Activated naive CD4-positive, alpha-beta T cell treated with anti-CD3 and anti-CD28 coated beads, Interleukin-2, amount 50 U/mL, for 16 hours (primary cell): ENCODE data around the gene GRIA3.
"Not testable (repeated sequence)": the region's sequence is repeated elsewhere in the genome, so short reads cannot be mapped to it uniquely, and the experiment has no call there.

Experiments used
- DNase-seq: peaks from one replicate; pipeline ENCODE4 v3.0.0-alpha.2; 2020

GRIA3 gene

DNA sequence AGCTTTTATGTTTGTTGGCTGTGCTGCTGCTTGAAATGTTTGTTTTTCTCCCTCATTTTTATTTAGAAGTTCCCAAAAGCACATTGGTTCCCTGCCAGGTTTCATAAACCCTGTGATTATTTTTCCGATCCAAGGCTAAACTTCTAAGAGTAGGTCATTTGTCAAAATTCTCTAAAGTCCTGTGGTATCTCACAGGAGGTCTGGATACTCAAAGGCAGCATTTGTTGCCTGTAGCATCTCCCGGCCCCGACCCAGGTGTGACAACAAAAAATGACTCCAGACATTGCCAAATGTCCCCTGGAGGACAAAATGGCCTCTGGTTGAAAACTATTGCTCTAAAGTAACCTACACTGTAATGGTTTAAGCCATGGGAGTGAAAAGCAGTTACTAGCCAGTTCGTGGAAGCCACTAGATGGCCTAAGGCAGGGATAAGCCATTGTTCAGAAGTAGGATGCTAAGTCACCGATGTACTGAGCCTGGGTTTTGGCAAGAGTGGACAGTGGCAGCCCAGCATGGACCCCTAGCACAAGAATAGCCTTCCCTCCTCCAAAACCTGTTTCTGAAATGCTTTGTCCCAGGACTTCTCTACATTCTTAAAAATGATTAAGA, 292.6 kb downstream of the GRIA3 start:
- DNase-seq: no peak

DNA sequence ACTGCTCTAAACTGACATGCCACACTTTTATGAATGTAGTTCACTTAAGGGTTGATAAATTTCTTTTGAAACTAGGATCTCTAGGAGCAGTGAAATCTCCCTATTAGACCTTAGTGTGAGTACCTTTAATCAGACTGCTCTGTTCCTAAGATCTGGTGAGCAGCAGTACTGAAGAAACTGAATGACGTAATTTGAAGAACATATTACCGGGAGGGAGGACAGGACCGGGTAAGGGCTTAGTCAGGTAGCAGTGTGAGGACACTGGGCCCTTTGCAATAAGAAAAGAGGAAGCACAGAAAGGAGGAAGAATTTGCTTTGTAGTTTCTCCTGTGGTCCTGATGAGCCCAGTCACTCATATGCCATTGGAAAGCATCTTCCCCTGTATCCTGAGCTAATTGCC, 293.6 kb downstream of the GRIA3 start:
- DNase-seq: no peak

DNA sequence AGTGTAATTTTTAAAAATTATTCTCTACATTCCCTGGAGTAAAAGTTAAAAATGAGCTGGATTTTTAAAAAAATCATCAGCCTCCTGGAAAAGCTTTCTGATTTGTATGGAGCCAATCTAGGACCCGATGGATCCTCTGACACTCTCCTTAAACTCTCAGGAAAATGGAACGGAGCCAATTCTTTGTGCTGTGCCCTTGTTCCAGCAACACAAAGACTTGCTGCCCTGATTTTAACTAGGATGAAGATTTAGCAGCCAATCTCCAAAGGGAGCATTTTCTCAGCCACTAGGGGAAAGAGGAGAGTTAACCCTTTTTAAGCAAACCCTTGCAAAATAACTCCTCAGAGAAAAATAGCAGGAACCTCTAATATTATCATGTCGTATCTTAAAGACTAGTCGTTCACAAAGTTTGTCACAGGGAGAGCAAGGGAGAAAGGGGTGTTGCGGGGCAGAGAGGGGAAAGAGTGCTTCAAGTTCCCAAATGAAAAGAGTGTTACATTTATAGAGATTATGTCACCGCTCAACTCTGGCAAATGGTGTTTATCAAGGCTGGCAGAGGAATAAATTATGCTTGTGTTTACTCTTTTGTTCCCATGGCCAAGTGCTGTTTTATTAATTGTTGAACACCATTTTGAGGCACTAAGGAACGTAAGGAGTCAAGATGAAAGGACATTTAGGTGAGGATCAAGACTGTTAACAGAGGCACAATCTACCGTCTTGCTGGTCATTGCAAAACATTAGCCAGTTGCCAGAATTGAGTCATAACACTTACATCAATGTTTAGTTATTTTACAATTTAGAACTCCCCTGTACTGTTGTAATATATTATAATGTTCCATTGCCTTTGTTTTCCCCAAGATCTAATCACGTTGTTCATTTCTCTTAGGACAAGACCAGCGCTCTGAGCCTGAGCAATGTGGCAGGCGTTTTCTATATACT, 298.1 kb downstream of the GRIA3 start:
- DNase-seq: no peak

DNA sequence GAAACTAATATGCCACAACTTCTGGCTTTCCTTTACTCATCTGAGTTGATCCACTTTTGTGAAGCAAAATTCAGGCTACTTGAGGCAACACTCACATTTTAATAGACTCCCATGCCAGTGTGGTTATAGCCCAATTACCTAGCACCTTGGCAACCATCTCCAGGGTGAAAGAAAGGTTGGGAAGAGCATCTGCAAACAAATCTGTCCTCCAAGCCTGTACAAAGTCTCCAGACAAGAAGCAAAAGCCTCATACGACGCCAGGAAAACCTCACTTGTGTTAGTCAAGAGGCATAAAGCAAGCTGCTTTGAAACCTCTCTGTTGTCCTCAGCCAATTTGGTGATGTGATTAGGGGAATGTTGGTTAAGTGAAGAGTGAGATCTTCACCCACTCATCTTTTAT, 302.2 kb downstream of the GRIA3 start:
- no peak for DNase-seq

DNA sequence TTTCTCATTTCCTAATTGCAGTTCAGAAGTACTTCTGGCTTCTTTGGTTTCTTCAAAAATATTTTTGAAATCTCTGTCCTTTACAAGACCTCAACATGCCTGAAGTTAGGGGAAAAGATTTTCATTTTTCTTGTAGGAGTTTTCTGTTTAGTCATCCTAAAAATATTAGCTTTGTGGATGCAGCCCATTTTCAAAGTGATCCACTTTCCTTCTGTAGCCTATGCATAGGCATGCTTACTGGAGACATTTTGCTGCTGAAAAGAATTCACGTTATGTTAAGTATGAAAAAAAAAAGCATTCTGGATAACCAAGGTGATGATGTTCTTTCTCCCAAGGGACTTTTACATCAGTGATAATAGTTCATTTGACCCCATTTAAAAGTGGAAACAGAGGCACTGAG, 303.2 kb downstream of the GRIA3 start:
- DNase-seq: no peak

DNA sequence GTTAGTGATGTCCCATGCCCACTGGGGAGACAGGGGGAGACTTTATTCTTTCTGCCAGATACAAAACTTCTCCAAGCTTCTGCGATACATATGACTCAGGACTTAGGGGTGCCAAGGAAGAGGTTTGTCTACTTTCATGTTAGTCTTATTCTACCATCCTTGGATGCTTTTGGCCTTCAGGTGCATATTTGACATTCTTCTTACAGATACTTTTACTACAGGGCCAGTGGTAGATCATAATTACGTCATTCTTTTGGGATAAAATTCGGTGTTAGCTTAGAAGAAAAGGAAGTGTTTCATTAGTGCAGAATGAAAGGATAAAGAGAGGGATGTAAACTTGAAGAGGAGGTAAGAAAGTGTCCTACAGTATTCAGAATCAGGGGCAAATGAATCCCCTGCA, 303.6 kb downstream of the GRIA3 start:
- no peak for DNase-seq

DNA sequence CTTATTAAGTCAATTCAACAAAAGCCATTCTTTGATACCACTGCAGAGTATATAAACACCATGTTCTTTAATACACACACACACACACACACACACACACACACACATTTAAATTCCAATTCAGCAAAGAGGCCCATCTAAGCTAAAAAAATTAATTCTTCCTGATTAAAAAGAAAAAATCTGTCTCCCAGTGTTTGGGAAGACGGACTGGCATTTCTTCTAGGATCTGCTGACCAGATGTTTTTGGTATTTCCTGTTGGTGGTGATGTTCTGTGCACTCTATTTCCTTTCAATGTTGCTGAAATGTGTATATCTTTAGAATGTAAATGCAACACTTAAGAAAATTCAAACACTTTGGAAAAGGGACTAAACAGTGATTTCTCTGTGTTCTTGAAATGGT, 304.9 kb downstream of the GRIA3 start:
- no peak for DNase-seq

DNA sequence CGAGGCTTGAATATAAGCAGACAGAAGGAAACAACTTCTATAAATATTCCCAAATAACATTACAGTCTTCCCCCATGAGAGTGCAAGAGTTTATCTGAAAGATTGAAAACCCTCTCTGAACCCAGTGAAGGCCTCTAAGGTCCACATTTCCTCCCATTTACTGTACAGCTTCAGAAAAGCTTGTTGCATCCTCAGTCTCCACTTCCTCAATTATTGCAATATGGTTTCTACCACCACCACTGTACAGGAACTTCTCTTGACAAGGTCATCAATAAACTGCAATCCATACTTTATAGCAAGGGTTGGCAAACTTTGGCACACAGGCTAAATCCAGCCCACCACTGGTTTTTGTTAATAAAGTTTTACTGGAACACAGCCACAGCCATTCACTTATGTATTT, 309.8 kb downstream of the GRIA3 start:
- no peak for DNase-seq

DNA sequence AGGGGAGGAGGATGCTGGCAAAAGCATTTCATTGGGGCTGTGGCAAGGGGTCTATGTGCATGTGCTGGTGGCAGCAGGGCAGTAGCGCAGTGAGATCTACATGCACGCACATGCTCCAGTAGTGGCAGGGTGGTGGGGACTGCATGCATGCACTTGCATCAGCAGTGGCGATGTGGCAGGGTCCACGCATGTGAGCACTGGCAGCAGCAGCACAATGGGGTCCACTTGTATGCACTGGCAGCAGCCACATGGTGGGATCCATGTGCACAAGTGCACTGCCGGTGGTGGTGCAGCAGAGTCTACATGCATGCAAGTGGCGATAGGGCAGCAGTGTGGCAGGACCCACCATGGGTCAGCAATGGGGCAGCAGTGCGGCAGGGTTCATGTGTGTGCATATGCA, 315.7 kb downstream of the GRIA3 start:
- no peak for DNase-seq

DNA sequence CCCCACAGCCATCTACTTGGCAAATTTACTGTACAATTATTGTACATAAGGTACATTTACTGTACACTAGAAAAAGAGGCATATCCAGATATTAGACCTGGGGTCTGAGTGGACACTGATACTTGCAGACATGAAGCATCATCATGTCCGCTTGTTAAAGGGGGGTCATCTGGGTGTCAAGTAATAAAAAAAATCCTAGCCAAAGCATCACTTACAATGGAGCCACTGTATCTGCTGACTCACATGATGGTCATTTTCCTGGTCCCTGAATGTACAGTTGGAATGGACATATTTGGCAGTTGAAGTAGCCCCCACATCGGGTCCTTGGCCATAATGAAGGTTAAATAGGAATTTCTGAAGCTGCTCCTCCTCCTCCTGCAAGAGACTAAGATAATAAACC, 320.0 kb downstream of the GRIA3 start:
- no peak for DNase-seq

DNA sequence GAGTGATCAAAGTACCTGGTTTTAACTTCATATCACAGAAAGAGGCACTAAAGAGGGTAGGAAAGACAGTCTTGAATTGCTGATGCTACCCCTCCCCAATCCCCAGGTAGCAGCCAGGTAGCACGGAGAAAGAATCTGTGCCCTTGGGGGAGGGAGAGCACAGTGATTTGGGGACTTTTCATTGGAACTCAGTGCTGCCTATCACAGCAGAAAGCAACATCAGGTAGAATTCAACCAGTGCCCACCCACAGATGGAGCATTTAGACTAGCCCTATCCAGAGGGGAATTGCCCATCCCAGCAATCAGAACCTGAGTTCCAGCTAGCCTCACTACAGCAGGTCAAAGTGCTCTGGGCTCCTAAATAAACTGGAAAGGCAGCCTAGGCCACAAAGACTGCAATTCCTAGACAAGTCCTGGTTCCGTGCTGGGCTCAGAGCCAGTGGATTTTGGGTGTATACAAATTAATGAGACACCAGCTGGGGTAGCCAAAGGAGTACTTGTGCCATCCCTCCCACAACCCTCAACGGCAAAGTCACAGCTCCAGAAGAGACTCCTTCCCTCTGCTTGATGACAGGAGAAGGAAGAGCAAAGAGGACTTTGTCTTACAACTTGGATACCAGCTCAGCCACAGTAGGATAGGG, 320.7 kb downstream of the GRIA3 start:
- no peak for DNase-seq

DNA sequence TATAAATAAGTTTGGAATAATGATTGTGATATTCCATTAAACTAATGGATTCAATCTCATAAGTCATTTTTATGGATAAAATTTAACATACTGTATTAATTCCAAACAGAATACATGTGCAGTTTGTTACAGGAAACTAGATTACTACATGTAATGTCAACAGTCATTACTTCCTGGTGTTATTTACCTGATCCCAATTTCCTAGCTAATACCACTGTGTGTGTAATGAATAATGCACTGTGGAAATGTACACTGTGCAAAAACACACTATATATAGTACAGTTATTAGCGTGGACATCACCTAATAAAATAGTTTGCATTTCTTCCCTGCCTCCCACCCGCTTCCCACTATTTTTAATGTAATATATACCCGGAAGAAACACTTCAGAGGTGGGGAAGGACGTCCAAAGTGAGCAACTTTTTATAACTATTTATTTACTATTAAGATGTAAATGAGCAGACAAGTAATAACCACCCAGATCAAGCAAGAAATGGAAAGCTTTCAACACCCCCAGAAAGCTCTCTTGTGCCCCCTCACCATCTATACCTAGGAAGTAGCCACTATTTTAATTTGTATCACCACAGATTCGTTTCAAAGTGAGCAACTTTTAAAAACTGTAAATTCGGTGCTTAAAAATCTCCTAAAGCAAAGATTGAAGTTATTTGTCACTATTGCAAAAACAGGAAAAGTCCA, 329.7 kb downstream of the GRIA3 start:
- no peak for DNase-seq

DNA sequence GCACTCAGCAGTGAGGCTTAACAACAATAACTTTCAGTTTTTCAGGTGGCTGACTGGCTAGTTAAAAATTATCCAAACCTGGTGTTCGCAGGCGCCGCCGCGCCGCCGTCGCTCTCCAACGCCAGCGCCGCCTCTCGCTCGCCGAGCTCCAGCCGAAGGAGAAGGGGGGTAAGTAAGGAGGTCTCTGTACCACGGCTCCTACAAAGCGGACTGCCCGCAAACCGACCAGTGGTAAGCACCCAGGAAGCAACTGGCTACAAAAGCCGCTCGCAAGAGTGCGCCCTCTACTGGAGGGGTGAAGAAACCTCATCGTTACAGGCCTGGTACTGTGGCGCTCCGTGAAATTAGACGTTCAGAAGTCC, 330.2 kb downstream of the GRIA3 start:
- DNase-seq: not testable (repeated sequence)

DNA sequence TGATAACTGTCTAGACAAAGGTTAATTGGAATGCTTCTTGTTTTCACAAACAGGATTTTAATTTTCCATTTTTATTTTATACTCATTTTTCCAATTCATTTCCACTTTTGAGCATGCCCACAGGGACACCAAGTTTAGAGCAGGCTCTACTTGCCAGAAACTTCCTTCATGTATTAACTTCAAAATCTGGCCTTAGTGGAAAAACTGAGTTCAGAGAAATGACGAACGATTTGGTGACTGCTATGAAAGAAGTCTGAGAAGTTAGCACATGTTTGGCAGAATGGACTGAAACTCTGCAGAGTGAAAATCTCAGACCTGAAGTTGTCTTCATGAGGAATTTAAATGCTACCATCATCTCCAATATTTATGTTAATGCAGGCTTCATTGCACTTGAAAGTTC, 334.7 kb downstream of the GRIA3 start:
- no peak for DNase-seq

DNA sequence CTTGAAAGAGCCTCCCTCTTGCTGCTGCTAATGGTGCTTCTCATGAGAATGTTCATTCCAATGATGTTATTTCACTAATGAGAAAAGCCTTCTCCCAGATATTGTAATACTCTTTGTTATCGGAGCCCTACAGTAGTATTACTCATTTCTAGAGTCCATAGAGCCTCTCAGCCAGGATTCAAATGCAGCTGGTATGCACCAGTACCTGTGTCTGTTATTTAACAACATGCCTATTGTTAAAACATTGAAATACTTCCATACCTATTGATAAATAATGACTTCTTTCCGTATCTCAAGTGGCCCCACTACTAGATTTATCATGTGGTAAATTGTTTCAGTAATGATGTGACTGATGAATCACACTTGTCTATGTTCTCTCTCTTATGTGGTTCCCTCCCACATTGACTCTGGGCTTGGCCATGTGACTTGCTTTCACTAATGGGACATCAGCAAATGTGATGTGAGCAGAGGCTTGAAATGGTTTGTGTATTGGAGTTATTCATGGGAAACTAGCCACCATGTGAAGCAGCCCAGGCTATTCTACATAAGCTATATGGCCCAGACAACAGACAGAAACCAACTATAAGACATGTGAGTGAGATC, 341.1 kb downstream of the GRIA3 start:
- DNase-seq: no peak

DNA sequence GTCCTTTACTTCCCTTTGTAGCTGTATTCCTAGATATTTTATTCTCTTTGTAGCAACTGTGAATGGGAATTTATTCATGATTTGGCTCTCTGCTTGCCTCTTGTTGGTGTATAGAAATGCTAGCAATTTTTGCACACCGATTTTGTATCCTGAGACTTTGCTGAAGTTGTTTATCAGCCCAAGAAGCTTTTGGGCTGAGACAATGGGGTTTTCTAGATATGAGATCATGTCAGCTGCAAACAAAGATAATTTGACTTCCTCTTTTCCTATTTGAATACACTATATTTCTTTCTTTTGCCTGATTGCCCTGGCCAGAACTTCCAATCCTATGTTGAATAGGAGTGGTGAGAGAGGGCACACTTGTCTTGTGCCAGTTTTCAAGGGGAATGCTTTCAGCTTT, 346.6 kb downstream of the GRIA3 start:
- DNase-seq: not testable (repeated sequence)
